ENCODE measurements around the gene C17orf114.

Gene C17orf114

DNA sequence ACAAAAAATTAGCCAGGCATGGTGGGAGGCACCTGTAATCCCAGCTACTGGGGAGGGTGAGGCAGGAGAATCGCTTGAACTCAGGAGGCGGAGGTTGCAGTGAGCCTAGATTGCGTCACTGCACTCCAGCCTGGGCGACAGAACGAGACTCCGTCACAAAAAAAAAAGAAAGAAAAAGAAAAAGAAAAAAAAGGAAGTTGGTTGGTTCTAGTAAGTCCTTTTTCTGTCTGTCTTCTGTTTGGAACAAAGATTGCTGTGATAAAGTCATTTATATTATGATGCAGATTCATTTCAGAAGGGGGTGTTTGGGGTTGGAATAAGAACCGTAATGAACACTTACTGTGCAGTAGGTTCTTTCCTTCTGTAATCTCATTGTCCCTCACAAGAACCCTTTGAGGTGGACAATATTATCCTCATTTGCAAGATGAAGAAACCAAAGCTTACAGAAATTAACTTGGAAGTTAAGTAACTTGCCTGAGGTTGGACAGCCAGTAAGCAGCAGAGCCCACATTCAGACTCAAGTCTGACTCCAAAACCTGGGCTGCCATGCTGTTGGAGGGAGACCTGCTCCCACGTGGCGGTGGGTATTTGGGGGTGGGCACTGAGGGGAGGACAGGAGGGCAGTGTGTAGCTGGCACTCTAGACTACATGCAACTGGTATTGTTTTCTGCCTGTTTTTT lies 41.3 kb upstream of the C17orf114 start:
- in situ Hi-C loops (cut with HindIII; ENCODE audit: low sequenced_read_pairs): no loop called here
- no peak for DNase-seq (ENCODE audit: low read depth)
- TF ChIP-seq, protein P1, sequence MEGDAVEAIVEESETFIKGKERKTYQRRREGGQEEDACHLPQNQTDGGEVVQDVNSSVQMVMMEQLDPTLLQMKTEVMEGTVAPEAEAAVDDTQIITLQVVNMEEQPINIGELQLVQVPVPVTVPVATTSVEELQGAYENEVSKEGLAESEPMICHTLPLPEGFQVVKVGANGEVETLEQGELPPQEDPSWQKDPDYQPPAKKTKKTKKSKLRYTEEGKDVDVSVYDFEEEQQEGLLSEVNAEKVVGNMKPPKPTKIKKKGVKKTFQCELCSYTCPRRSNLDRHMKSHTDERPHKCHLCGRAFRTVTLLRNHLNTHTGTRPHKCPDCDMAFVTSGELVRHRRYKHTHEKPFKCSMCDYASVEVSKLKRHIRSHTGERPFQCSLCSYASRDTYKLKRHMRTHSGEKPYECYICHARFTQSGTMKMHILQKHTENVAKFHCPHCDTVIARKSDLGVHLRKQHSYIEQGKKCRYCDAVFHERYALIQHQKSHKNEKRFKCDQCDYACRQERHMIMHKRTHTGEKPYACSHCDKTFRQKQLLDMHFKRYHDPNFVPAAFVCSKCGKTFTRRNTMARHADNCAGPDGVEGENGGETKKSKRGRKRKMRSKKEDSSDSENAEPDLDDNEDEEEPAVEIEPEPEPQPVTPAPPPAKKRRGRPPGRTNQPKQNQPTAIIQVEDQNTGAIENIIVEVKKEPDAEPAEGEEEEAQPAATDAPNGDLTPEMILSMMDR (IDR thresholded peaks at IDR 0.05; ENCODE audit: low read depth, low read length, missing control alignments): no peak
- no peak overlapping the region for H3K4me3 ChIP-seq (ENCODE audit: low read depth, low read length)

DNA sequence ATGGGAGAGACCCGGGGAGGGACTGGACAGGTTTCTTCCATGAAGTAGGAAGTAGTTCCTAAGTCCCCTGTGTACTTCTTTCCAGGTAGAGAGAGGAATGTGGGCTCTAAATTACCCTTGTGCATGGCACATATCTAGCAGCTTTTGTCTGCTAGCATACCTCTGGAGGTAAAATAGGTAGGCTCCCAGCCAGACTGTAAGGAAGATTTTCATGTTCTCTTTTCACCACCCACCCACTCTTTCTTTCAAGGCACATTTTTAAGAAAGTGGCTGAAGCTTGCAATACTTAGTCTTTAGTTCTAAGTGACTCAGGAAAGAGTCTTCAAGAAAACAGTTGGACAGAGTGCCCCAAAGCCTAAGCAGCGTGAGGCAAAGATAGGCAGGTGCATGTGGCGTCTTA lies 40.2 kb upstream of the C17orf114 start:
- in situ Hi-C loops (cut with HindIII; ENCODE audit: low sequenced_read_pairs): no loop called here
- TF ChIP-seq, protein P1 (IDR thresholded peaks at IDR 0.05; ENCODE audit: low read depth, low read length, missing control alignments): no peak
- DNase-seq (ENCODE audit: low read depth): no peak

GRCh38 chr17:4840893-4841242 lies 38.7 kb upstream of the C17orf114 start:
- no peak overlapping the region for H3K4me3 ChIP-seq (ENCODE audit: low read depth, low read length)
- TF ChIP-seq, protein P1 (IDR thresholded peaks at IDR 0.05; ENCODE audit: low read depth, low read length, missing control alignments): no peak
- in situ Hi-C loops (cut with HindIII; ENCODE audit: low sequenced_read_pairs): no loop called here
- no peak for DNase-seq (ENCODE audit: low read depth)

More for the DNA sequence above, 40.2 kb upstream of the C17orf114 start:
- no peak overlapping the region for H3K4me3 ChIP-seq (ENCODE audit: low read depth, low read length)

- DNase-seq (ENCODE audit: low read depth): no peak
- no peak overlapping the region for H3K4me3 ChIP-seq (ENCODE audit: low read depth, low read length)
Measured at GRCh38 chr17:4839965-4840892, 38.1 kb upstream of the C17orf114 start.

DNA sequence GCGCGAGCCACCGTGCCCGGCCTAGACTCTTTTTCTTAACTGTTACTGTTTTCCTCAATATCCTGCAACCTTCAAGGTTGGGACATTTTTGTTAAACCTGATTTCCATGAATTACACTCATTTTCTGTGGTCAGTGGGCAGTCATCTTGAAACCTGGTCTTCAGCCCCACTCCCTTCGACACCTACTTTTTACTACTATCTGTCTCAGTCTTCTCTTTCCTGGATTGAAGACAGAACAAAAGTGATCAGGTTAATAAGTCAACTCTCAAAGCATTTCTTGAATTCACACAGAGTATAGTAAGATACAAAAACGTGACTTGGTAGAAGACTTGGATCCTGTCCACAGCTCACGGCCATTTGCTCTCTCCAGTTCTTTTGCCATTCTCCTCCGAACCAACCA lies 37.1 kb upstream of the C17orf114 start:
- DNase-seq (ENCODE audit: low read depth): no peak
- H3K4me3 ChIP-seq (ENCODE audit: low read depth, low read length): no peak overlapping the region
- TF ChIP-seq, protein P1 (IDR thresholded peaks at IDR 0.05; ENCODE audit: low read depth, low read length, missing control alignments): no peak
- in situ Hi-C loops (cut with HindIII; ENCODE audit: low sequenced_read_pairs): loop anchor here (5.0 kb wide), 1 partner anchor 52 kb away; the partner anchor contains the start of genes GLTPD2 and VMO1

More at GRCh38 chr17:4839965-4840892, 38.1 kb upstream of the C17orf114 start:
- in situ Hi-C loops (cut with HindIII; ENCODE audit: low sequenced_read_pairs): loop anchor here (5.0 kb wide), 1 partner anchor 53 kb away; the partner anchor contains the start of genes GLTPD2 and VMO1
- TF ChIP-seq, protein P1 (IDR thresholded peaks at IDR 0.05; ENCODE audit: low read depth, low read length, missing control alignments): no peak

DNA sequence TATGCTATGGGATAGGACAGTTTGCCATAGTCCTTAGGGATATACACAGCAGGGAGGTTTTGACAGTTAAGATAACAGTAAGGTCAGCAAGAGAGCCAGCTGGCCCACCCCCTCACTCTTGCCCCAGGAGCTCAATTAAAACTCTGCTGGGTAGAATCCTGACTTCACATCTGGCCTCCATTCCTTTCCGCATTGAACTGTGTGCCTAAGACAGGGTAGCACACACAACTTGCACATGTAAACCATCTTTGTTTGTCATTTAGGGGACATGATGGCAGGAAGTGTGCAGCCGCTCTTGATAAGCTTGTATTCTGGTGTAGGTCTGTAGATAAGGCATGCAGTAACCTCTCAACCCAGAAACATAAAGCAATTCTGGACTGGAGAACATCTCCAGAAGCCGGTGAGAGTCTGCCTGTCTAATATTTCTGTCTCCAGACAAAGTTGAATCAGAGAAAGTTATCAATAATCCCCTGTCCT lies 36.2 kb upstream of the C17orf114 start:
- no peak for DNase-seq (ENCODE audit: low read depth)
- TF ChIP-seq, protein P1 (IDR thresholded peaks at IDR 0.05; ENCODE audit: low read depth, low read length, missing control alignments): no peak
- in situ Hi-C loops (cut with HindIII; ENCODE audit: low sequenced_read_pairs): loop anchor here (5.0 kb wide), 1 partner anchor 51 kb away; the partner anchor contains the start of genes GLTPD2 and VMO1
- H3K4me3 ChIP-seq (ENCODE audit: low read depth, low read length): no peak overlapping the region
